CD14-positive monocyte (primary cell): Measurements from ENCODE around the gene NPAS3. TPM values are rescaled to one million over a fixed set of nuclear protein-coding genes. Genes with fewer than 3 reads are reported as not detected.

ENCODE experiments used
- DNase-seq, 3 donors: peaks; one replicate each; pipeline ENCODE4 v3.0.0-alpha.2; 2011 to 2022
- H2AFZ ChIP-seq: 2 replicates; pipeline ENCODE4 v1.6.0; 2012; ENCODE audit warnings: mild to moderate bottlenecking, low read depth, low read length, inconsistent platforms; ENCODE audit not compliant: insufficient read depth, poor library complexity, severe bottlenecking
- H3K27ac ChIP-seq, 2 donors: 1 replicate in 1 of 2; 2 replicates in 1 of 2; pipeline ENCODE4 v1.5.1; 2012 to 2013; ENCODE audit warnings: low read length in 2 of 2, control low read depth in 1 of 2, inconsistent platforms in 1 of 2, low read depth in 1 of 2, mild to moderate bottlenecking in 1 of 2
- H3K27me3 ChIP-seq, 2 donors: one replicate each; pipeline versions ENCODE4 v1.6.0 to v1.6.1; 2011 to 2013; ENCODE audit warnings: low read length in 2 of 2; ENCODE audit not compliant: control insufficient read depth in 2 of 2, insufficient read depth in 2 of 2
- H3K36me3 ChIP-seq, 2 donors: replicated peaks in 1 of 2; 1 replicate in 1 of 2; 2 replicates in 1 of 2; pipeline versions ENCODE4 v1.5.1 to v1.6.1; 2012 to 2013; ENCODE audit warnings: low read length in 2 of 2, control low read depth in 1 of 2, inconsistent platforms in 1 of 2, mild to moderate bottlenecking in 1 of 2; ENCODE audit not compliant: insufficient read depth in 2 of 2, control insufficient read depth in 1 of 2
- H3K4me1 ChIP-seq, 2 donors: 1 replicate in 1 of 2; 2 replicates in 1 of 2; pipeline versions ENCODE4 v1.5.1 to v1.6.1; 2012 to 2013; ENCODE audit warnings: low read length in 2 of 2, control low read depth in 1 of 2, inconsistent platforms in 1 of 2, mild to moderate bottlenecking in 1 of 2, moderate library complexity in 1 of 2; ENCODE audit not compliant: insufficient read depth in 2 of 2, control insufficient read depth in 1 of 2
- H3K4me2 ChIP-seq: replicated peaks from 2 replicates; pipeline ENCODE3; 2012; ENCODE audit warnings: low read length, moderate library complexity, mild to moderate bottlenecking; ENCODE audit not compliant: poor library complexity, severe bottlenecking; ENCODE audit errors: extremely low read depth
- H3K4me3 ChIP-seq, 3 experiments: fragments of 200-600 bp in 1 of 3; sonication (generic) in 1 of 3; replicated peaks in 1 of 3; 1 replicate in 2 of 3; 2 replicates in 1 of 3; pipeline ENCODE4 v1.5.1; 2011 to 2013; ENCODE audit warnings: low read length in 3 of 3, mild to moderate bottlenecking in 3 of 3, control low read depth in 2 of 3, low read depth in 2 of 3, inconsistent platforms in 1 of 3, moderate library complexity in 1 of 3
- H3K79me2 ChIP-seq: 2 replicates; pipeline ENCODE4 v1.6.0; 2012; ENCODE audit warnings: mild to moderate bottlenecking, control low read depth, inconsistent platforms, low read length, moderate library complexity; ENCODE audit not compliant: insufficient read depth
- H3K9ac ChIP-seq: 2 replicates; pipeline ENCODE4 v1.6.0; 2017; ENCODE audit warnings: low read length, mild to moderate bottlenecking; ENCODE audit not compliant: insufficient read depth, poor library complexity, severe bottlenecking
- H3K9me3 ChIP-seq, 2 donors: replicated peaks in 1 of 2; 1 replicate in 1 of 2; 2 replicates in 1 of 2; pipeline versions ENCODE4 v1.5.1 to v1.6.1; 2012 to 2013; ENCODE audit warnings: low read length in 2 of 2, control low read depth in 1 of 2; ENCODE audit not compliant: control insufficient read depth in 1 of 2, insufficient read depth in 1 of 2
- H4K20me1 ChIP-seq: 2 replicates; pipeline ENCODE4 v1.6.0; 2012; ENCODE audit warnings: mild to moderate bottlenecking, low read length, control low read depth, moderate library complexity; ENCODE audit not compliant: insufficient read depth
- H3K27ac Mint-ChIP-seq, 7 donors: one replicate each; pipeline ENCODE4 v1.8.0; 2020; ENCODE audit warnings: mild to moderate bottlenecking in 7 of 7, mixed read lengths in 7 of 7, moderate library complexity in 6 of 7, inconsistent platforms in 2 of 7
- H3K27me3 Mint-ChIP-seq, 3 donors: one replicate each; pipeline ENCODE4 v1.8.0; 2021 to 2022; ENCODE audit warnings: low read depth in 3 of 3, mild to moderate bottlenecking in 3 of 3, mixed read lengths in 3 of 3, moderate library complexity in 3 of 3, inconsistent platforms in 1 of 3
- H3K36me3 Mint-ChIP-seq, 2 donors: one replicate each; pipeline ENCODE4 v1.8.0; 2020; ENCODE audit warnings: mixed read lengths in 2 of 2, inconsistent platforms in 1 of 2, mild to moderate bottlenecking in 1 of 2
- H3K4me1 Mint-ChIP-seq: one replicate; pipeline ENCODE4 v1.8.0; 2020; ENCODE audit warnings: mild to moderate bottlenecking, mixed read lengths
- H3K4me3 Mint-ChIP-seq, 2 donors: one replicate each; pipeline ENCODE4 v1.8.0; 2020; ENCODE audit warnings: mild to moderate bottlenecking in 2 of 2, mixed read lengths in 2 of 2, moderate library complexity in 1 of 2
- H3K9me3 Mint-ChIP-seq, 7 donors: one replicate each; pipeline ENCODE4 v1.8.0; 2020 to 2022; ENCODE audit warnings: mixed read lengths in 7 of 7, mild to moderate bottlenecking in 6 of 7, moderate library complexity in 6 of 7, inconsistent platforms in 2 of 7
- CTCF ChIP-seq: fragments of 200-600 bp; IDR thresholded peaks from one replicate; pipeline ENCODE4 v1.8.0; 2022; ENCODE audit warnings: antibody characterized with exemption, mild to moderate bottlenecking
- WGBS: methylation state at CpG from one replicate; pipeline ENCODE4 v1.1.5; 2013; ENCODE audit warnings: missing lambda C conversion rate; ENCODE audit not compliant: insufficient coverage; 5-methylcytosine and 5-hydroxymethylcytosine counted together
- intact Hi-C, 2 donors: fragments of 100-400 bp; cut with micrococcal nuclease; formaldehyde crosslinking; loops; one replicate each; pipeline versions ENCODE4 v1.15.0 to v1.15.1; 2023
- polyA plus RNA-seq, 3 donors: library from polyadenylated mRNA; depleted of rRNA in 1 of 3; unstranded in 2 of 3; stranded (reverse) in 1 of 3; fragments of 300-500 nt in 2 of 3; fragments of >200 nt in 1 of 3; fragmentation: Illumina TruSeq in 2 of 3; gene quantifications; 1 replicate in 2 of 3; 2 replicates in 1 of 3; pipeline ENCODE4 v1.2.3, GENCODE V29; 2012 to 2021

Gene NPAS3
- polyA plus RNA-seq, 3 donors, result not detected

GRCh38 chr14:33449703-33450395, 511.2 kb downstream of the NPAS3 start:
- Mint-ChIP-seq H3K4me3 (no peak overlapping the region), H3K27ac (no peak overlapping the region), H3K9me3 (peaks cover 0 to 3% (median 0%) of the 10 kb centered on the region in 7 donors), H3K36me3 (no peaks in the 10 kb centered on the region), H3K4me1 (peaks cover 11% of the 10 kb centered on the region), H3K27me3 (peaks cover 0 to 1% (median 0%) of the 10 kb centered on the region in 3 donors)
- Histone ChIP-seq H3K27ac (no peak overlapping the region), H3K4me1 (peaks cover 8 to 9% of the 10 kb centered on the region in 2 donors), H3K9ac (no peak overlapping the region), H4K20me1 (no peaks in the 10 kb centered on the region), H3K27me3 (no peaks in the 10 kb centered on the region), H2AFZ (no peak overlapping the region), H3K9me3 (no peaks in the 10 kb centered on the region), H3K4me2 (no peak overlapping the region), H3K79me2 (no peaks in the 10 kb centered on the region), H3K4me3 (no peak overlapping the region), H3K36me3 (no peaks in the 10 kb centered on the region)
- intact Hi-C loops, result no loop called here
- no peak for TF ChIP-seq CTCF
- 96% methylated on average over 7 of the region's 11 CpGs for WGBS
- DNase-seq, result no peak

- Histone ChIP-seq H3K4me2 (no peak overlapping the region), H3K4me3 (no peak overlapping the region), H3K9ac (no peak overlapping the region), H3K4me1 (peaks cover 8 to 9% of the 10 kb centered on the region in 2 donors), H2AFZ (no peak overlapping the region), H4K20me1 (no peaks in the 10 kb centered on the region), H3K9me3 (no peaks in the 10 kb centered on the region), H3K27ac (no peak overlapping the region), H3K36me3 (no peaks in the 10 kb centered on the region), H3K79me2 (no peaks in the 10 kb centered on the region), H3K27me3 (no peaks in the 10 kb centered on the region)
- DNase-seq, result no peak
- intact Hi-C loops, result no loop called here
- no peak overlapping the region for H3K4me3 Mint-ChIP-seq
- no peak for TF ChIP-seq CTCF
- peaks cover 0 to 3% (median 0%) of the 10 kb centered on the region in 7 donors for H3K9me3 Mint-ChIP-seq
- H3K36me3 Mint-ChIP-seq, result no peaks in the 10 kb centered on the region
- H3K27me3 Mint-ChIP-seq, result peaks cover 0 to 1% (median 0%) of the 10 kb centered on the region in 3 donors
- H3K4me1 Mint-ChIP-seq, result peaks cover 11% of the 10 kb centered on the region
- WGBS, result no CpG with 5 or more reads among the region's 2 CpGs
- H3K27ac Mint-ChIP-seq, result no peak overlapping the region
Observed at GRCh38 chr14:33450416-33450815, 511.7 kb downstream of the NPAS3 start.
